GM10248 (cell line): ENCODE measurements around the gene ARFGEF2.

Source experiments
- CTCF ChIA-PET: fragments of 300-600 bp; sonication (Branson Sonifier 250); formaldehyde crosslinking; extraction: SDS; loops from one replicate; lab custom pipeline; 2021; ENCODE audit warnings: antibody characterized with exemption; lab: Yijun Ruan, JAX
- POLR2A ChIA-PET: fragments of 350-650 bp; sonication (Branson Sonifier 250); formaldehyde crosslinking; extraction: SDS; loops from one replicate; lab custom pipeline; 2020; ENCODE audit warnings: antibody characterized with exemption; lab: Yijun Ruan, JAX
- DNase-seq: peaks from one replicate; pipeline ENCODE4 v3.0.0; 2012; ENCODE audit errors: extremely low spot score
- TF ChIP-seq, protein P1 (sequence below): IDR thresholded peaks from 2 replicates; pipeline ENCODE4 v1.5.1; 2012; ENCODE audit warnings: mild to moderate bottlenecking, low read depth; ENCODE audit errors: extremely low read depth, missing control alignments, control extremely low read depth

ARFGEF2 gene

DNA sequence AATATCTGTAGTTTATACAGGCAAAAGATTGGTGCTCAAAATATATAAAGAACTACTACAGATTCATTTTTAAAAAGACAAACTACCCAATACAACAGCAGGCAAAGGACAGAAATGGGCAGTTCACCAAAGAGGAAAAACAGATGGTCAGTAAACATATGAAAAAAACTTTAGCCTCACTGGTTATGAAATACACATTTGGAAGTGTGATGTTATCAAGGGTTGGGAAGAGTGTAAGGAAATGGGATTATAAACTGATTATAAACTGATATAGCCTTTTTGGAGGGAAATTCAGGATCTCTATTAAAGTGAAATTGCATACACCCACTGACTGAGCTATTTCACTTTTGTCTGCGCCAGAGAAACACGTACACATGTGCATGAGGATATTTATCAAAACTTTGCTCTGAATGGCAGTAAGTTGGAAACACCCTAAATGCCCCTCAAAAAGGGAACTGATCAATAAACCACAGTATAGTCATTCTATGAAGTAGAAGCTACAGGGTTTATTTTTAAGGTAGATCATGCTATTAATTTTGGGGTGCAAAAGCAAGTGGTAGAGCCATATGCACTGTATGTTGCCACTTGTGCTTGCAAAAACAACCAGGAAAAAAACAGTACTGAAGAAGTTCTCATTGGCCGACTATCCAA lies 32.2 kb upstream of the ARFGEF2 start:
- TF ChIP-seq, protein P1, sequence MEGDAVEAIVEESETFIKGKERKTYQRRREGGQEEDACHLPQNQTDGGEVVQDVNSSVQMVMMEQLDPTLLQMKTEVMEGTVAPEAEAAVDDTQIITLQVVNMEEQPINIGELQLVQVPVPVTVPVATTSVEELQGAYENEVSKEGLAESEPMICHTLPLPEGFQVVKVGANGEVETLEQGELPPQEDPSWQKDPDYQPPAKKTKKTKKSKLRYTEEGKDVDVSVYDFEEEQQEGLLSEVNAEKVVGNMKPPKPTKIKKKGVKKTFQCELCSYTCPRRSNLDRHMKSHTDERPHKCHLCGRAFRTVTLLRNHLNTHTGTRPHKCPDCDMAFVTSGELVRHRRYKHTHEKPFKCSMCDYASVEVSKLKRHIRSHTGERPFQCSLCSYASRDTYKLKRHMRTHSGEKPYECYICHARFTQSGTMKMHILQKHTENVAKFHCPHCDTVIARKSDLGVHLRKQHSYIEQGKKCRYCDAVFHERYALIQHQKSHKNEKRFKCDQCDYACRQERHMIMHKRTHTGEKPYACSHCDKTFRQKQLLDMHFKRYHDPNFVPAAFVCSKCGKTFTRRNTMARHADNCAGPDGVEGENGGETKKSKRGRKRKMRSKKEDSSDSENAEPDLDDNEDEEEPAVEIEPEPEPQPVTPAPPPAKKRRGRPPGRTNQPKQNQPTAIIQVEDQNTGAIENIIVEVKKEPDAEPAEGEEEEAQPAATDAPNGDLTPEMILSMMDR, result no peak
- no peak for DNase-seq
- ChIA-PET POLR2A (interaction anchor here (0.7 kb wide), 1 partner anchor 22 kb away, joined by 6 read pairs; no protein-coding TSS in a partner anchor), CTCF (interaction anchor here (0.8 to 2.1 kb wide), 3 partner anchors 12 to 269 kb away, joined by 3 to 5 read pairs (median 3); no protein-coding TSS in a partner anchor)

DNA sequence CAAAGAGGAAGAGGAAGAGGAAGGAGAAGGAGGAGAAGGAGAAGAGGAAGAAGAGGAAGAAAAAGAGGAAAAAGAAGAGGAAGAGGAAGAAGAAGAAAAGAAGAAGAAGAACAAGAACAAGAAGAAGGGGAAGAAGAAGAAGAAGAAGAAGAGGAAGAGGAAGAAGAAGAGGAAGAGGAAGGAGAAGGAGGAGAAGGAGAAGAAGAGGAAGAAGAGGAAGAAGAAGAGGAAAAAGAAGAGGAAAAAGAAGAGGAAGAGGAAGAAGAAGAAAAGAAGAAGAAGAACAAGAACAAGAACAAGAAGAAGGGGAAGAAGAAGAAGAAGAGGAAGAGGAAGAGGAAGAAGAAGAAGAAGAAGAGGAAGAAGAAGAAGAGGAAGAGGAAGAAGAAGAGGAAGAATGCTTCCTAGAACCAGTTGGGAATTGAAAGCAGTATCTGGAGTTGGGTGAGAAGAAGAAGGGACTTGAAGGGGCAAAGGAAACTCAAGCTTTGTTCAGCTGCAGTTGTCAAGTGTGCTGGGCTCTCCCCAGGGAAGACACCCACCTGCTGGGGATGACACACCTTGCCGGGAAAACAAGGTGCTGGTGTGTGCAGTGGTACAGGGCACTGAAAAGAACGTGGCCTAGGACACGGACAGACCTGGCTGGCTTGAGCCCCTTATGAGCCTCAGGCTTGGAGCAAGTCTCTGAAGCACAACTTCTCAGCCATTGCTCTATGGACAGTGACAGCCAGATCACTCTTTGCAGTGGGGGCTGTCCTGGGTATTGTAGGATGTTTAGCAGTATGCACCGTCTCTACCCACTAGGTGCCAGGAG lies 30.1 kb upstream of the ARFGEF2 start:
- POLR2A ChIA-PET, result no interaction called here
- CTCF ChIA-PET, result interaction anchor here (1.6 to 3.3 kb wide), 5 partner anchors 11 to 234 kb away, joined by 3 to 21 read pairs (median 11); no protein-coding TSS in a partner anchor
- DNase-seq, result no peak
- TF ChIP-seq, protein P1, result no peak

DNA sequence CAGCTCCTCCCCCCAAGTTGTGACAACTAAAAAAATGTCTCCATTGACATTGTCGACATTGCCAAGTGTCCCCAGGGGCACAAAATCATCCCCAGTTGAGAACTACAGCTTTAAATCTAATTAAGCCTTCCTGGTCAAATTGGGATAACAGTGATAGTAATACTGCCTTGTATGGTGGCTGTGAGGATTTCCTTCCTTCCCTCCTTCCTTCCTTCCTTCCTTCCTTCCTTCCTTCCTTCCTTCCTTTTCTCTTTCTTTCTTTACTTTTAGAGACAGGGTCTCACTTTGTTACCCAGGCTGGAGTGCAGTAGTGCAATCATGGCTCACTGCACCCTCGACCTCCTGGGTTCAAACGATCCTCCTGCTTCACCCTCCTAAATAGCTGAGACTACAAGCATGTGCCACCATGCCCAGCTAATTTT lies 29.5 kb upstream of the ARFGEF2 start:
- ChIA-PET CTCF (interaction anchor here (1.6 to 3.3 kb wide), 4 partner anchors 12 to 235 kb away, joined by 3 to 21 read pairs (median 12); no protein-coding TSS in a partner anchor), POLR2A (no interaction called here)
- no peak for DNase-seq
- TF ChIP-seq, protein P1, result no peak

DNA sequence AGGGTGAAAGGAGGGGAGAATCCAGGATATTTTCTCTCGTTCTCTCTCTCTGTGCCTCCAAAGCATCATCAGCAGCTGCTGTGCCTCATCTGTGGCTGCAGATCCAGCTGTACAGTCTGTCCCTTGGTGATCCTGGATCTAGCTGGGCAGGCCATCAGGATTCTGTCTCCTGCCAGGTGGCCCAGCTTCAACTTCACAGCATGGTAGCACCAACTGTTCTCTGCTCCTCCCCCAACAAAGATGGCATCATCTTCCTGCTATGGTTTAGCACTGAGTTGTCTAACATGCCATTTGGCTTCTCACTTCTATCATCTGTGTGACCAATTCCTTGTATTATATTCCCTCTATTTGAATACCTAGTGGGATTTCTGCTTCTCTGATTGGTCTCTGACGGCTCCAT lies 28.6 kb upstream of the ARFGEF2 start:
- CTCF ChIA-PET, result interaction anchor here (0.9 to 3.3 kb wide), 4 partner anchors 12 to 235 kb away, joined by 3 to 21 read pairs (median 12); no protein-coding TSS in a partner anchor
- TF ChIP-seq, protein P1, result no peak
- DNase-seq, result no peak
- POLR2A ChIA-PET, result no interaction called here

DNA sequence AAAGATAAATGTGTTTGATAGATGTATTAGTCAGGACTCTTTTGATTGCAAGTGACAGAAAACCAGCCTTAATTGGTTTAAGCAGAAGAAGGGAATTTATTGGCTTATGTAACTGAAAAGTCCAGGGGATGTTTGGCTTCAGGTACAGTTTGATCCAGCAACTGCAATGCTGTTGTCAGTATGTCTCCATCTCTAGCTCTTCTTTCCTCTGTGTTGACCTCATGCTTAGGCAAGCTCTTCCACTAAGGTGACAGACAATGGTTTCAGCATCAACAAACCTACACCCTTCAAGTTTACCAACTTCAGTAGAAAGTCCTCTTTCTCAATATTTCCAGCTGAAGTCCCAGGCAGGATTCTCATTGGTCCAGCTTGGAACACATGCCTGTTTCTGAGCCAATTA lies 28.1 kb upstream of the ARFGEF2 start:
- TF ChIP-seq, protein P1, result no peak
- ChIA-PET POLR2A (no interaction called here), CTCF (interaction anchor here (0.9 to 3.3 kb wide), 4 partner anchors 12 to 236 kb away, joined by 3 to 21 read pairs (median 12); no protein-coding TSS in a partner anchor)
- no peak for DNase-seq

DNA sequence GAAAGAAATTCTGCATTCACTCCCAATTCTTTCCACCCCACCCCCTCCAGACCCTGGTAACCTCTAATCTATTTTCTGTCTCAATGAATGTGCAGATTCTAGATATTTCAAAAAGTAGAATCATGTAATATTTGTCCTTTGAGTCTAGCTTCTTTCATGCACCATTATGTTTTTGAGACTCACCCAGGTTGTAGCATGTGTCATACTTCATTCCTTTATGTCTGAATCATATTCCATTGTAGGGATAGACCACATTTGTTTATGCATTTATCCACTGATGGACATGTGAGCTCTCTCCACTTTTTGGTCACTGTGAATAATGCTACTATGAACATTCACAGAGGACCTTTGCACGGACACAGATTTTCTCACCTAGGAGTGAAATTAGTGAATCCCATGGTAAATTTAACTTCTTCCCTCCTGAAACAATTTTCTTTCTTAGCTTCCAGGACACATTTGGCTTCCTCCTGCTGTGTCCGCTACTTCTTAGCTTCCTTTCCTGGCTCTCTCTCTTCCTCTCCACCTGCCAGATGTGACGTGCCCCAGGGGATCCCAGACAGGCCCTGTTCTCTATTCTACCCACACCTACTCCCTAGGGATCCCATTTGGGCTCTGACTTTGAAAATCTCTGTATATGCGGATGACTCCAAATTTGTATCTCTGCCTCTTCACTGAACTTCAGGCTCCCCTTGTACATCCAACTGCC lies 24.1 kb upstream of the ARFGEF2 start:
- TF ChIP-seq, protein P1, result no peak
- DNase-seq, result no peak
- ChIA-PET POLR2A (no interaction called here), CTCF (interaction anchor here (1.9 kb wide), 1 partner anchor 240 kb away, joined by 7 read pairs; no protein-coding TSS in a partner anchor)
